ENCODE data around the gene SRD5A1.

SRD5A1 gene

DNA sequence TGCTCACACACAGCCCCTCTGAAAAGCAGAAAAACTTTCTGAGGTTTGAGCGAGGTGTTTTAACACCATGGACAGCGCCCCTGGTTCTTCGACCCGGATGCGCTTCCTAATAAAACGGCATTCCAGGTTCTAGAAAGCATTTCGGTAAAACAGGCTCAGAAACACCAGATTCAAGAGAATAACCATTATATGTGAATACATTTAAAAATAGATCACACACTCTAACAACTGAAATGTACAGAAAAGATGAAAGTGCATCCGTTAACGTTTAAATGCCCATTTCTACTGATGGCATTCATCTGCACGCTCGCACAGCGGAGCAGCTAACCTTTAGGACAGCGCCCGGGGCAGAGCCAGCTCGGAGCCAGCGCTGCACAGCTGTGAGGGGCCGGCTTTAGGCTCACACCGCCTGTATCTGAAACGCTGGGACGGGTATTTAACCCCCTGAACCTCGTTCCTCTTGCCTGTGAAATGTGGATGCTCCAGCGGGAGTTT, 53.7 kb downstream of the SRD5A1 start:
- DNase-seq: no peak

- DNase-seq: no peak
Observed at GRCh38 chr5:6687505-6687904, 54.3 kb downstream of the SRD5A1 start.

DNA sequence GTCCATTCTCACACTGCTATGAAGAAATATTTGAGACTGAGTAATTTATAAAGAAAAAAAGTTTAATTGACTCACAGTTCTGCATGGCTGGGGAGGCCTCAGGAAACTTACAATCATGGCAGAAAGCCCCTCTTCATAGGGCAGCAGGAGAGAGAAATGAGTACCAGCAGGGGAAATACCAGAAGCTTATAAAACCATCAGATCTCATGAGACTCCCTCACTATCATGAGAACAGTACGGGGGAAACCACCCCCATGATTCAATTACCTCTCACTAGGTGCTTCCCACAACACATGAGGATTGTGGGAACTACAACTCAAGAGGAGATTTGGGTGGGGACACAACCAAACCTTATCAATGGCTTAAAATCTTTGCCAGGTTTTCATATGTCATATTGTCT, 59.7 kb downstream of the SRD5A1 start:
- no peak for DNase-seq

- no peak for DNase-seq
Observed at GRCh38 chr5:6698696-6699095, 65.5 kb downstream of the SRD5A1 start.

DNA sequence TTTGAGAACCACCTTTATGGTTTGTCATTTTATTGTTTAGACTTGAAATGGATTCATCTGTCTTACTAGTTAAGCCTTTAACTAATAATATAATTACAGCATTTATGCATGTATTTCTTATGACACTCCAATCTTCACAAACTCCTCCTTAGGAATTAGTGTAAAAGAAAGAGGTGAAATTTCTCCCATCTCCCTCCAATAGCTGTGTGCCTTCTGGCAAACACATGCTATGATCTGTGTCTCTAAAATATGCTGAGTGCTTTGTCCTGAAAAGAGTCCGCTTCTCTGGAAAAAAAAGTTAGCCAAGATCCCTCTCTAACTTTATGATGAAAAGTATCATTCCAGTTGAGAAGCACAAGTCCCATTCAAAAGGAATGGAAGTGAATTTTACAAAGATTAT, 66.1 kb downstream of the SRD5A1 start:
- DNase-seq: no peak

DNA sequence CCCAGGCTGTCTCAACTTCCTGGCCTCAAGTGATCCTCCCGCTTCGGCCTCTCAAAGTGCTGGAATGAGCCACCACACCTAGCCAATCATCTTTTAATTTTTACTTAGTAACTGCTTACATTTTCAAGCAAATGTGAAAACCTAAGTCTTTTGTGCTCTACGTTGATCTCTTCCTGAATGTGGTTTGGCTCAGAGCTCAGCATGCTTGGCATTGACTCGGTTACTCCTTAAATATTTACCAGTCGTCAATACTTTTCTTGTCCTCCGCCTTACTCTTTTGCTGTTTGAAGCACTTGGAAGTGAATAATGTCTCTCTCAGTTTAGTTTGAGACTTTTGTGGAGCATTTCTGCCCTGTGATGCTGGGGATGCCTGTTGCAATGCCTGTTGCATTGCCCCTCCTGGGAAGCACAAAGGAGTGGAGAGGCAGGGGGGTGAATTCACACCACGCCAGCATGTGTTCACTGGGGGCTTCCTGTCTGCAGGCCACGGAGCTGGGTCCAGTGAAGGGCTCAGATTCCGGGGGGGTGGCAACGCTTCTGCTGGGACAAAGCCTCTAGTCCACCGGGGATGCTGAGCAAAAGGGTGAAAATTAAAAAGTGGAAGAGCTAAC, 66.9 kb downstream of the SRD5A1 start:
- no peak for DNase-seq

DNA sequence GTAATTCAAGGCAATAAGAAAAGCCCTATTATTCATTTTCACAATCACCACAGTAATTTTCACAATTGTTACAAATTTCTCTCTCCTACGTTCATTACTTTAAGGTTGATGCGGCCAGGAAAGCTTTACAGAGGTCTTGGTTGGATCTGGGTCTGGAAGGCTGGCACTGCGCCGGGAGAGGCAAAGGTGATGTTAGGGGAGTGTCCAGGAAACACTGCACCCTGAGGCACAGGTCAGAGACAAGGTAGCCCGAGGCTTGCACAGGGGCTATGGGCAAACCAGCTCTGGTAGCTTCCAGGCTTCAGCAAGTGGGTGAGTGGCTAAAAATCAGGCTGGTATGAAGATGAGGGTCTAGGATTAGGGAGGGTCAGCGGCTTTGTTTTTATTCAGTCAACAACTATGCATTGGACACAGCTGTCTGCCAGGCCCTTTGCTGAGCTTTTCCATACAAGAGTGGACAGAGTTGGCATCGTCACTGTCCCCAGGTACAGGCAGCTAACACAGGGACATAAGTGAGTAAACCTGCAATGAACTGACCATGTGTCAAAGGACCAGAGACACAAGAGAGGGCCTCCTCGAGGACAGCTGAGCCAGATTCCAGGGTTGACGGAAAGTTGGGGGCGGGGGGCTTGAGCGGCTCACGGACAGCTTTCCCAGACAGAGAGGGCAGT, 67.6 kb downstream of the SRD5A1 start:
- no peak for DNase-seq

DNA sequence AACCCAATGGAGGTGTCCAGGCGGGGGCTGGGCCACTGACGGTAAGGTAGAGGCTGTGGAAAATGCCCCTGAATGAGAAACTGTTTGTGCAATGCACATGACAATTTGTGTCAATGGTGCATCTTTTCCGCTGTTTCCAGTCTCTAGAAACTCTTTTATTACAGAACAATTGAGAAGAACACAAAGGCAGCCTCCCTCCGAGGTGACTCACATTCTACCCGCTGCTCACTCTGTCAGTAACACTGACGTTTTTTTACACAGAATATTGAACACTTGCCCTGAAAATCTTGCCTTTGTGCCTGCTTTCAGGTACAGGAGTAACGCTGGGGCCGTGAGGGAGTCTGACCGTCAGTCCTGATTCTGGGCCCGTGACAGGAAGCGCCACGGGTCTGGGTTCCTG, 68.3 kb downstream of the SRD5A1 start:
- DNase-seq: no peak

GRCh38 chr5:6702633-6703032, 69.4 kb downstream of the SRD5A1 start:
- DNase-seq: no peak

GRCh38 chr5:6703806-6704205, 70.6 kb downstream of the SRD5A1 start:
- no peak for DNase-seq

DNA sequence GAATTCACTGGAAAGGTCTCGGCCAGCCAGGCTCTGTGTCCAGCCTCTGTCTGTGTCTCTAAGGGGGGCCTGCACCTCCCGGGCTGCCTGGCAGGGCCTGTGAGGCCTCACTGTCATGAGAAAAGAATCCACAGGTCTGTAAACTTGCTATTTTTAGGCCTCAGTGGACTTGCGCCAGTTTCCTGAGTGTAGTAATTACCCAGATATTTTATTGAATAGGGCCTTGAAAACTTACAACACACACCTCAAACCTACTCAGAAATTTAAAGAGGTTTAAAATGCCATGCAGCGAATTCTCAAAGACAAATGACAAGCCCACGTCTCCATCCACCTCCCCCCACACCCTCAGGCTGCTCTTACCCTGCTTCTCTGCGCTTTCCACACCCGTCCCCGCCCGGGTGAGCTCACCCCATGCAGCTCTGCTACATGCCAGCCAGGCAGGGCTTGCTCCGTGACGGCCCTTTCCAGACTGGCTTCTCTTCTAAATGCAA, 71.2 kb downstream of the SRD5A1 start:
- no peak for DNase-seq

DNA sequence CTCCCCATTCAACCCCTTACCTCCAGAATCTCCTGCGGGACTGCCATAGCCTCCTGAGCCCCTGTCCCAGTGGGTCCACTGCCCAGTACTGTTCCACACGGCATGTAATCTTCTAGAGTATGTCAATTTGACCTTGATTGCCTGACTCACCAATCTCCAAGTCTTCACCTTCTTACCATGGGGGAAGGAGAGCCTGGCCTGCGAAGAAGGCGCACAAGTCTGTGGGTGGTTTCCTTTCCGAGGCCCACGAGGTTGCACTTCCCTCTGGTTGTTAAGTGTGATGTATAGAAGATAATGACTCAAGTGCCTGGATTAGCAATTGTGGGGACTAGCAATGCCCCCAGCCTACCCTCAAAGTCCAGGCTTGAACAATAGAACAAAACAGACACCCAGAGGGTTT, 71.8 kb downstream of the SRD5A1 start:
- no peak for DNase-seq

- DNase-seq: no peak
Observed at GRCh38 chr5:6705959-6706358, 72.7 kb downstream of the SRD5A1 start.

- no peak for DNase-seq
Observed at GRCh38 chr5:6707852-6708251, 74.6 kb downstream of the SRD5A1 start.

DNA sequence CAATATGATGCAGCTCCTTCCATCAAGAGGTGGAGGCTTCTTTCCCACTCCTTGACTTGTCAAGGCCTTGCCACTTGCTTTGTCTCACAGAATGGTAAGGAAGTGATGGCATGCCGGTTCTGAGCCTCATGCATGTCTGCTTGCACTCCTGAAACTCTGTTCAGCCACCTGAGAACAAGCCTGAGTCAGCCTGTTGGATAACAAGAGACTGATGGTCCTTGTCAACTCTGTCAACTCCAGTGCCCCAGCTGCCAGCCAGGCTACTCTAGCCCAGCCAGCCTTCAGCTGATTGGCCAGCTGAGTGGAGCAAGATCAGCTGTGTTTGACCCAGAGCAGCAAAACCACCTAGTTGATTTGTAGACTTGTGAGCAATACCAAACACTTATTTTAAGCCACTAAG, 75.6 kb downstream of the SRD5A1 start:
- DNase-seq: no peak

DNA sequence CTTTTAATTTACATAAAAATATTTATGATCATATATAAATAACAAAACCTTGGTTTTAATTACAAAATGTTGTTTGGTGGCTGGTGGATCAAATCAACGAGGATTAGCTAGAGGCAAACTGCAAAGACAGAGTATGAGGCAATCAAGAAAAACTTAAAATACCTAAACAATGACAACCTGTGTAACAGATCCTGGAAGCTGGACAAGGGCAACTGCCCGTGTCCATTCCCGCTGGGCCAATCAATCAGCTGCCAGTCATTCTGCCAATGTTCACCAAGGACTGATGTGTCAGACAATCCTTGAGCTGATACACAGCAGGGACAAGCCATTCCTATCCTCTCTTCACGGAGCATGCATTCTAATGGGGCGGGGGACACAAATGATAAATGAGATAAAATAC, 76.8 kb downstream of the SRD5A1 start:
- DNase-seq: no peak

GRCh38 chr5:6710551-6711318, 77.5 kb downstream of the SRD5A1 start:
- no peak for DNase-seq

- no peak for DNase-seq
Observed at GRCh38 chr5:6711409-6712141, 78.3 kb downstream of the SRD5A1 start.

GRCh38 chr5:6712142-6712576, 78.9 kb downstream of the SRD5A1 start:
- peak; percentile 74 for DNase-seq

GRCh38 chr5:6712577-6713273, 79.5 kb downstream of the SRD5A1 start:
- peak; percentile 98 for DNase-seq

DNA sequence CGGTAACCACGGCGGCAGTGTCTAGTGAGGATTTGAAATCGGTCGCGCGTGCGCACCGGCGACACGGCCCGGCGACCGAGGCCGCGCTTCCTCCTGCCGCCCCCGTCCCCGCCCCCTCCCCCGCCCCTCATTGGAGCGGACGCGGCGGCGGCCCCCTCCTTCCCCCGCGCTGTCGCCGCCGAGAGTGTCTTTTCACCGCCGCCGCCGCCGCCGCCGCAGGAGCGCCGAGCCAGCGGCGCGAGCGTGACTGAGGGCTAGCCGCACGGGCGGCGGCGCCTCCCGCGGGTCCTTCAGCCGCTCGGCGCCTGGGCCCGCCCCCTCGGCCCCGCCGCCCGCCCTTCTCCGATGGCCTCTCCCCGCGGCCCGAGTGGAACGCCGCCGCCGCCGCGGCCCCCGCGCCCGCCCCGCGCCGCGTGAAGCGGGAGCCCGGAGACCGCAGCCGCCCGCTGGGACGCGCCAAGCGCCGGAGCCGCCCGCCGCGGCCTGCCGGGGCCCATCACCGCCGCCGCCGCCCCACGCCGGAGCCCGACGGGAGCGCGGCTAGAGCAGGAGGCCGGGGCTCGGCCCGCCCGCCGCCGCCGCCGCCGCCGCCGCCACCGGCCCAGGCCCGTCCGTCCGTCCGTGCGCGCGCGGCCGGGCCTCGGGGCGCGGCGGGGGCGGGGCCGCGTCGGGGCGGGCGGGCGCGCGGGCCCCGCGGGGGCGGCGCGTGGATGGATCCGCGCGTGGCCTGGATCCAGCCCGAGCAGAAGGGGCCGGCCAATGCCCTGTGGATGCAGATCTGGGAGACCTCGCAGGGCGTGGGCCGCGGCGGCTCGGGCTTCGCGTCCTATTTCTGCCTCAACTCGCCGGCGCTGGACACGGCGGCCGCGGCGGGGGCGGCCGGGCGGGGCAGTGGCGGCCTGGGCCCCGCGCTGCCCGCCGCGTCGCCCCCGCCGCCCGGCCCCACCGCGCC, 80.3 kb downstream of the SRD5A1 start, which contains the start of gene TENT4A:
Gene TENT4A (plus strand): TSS at position 159 of the 952 bp plus-strand sequence. CDS start 552 bp downstream, at position 711.
- DNase-seq: peak; percentile 66

Data from NCI-H69 (cell line).